Esophagus squamous epithelium (tissue), 4 donors: Measurements from ENCODE around the gene FPR2.

ENCODE experiments used
- POLR2A ChIP-seq, 4 donors: fragments of 450-650 bp; IDR thresholded peaks; one replicate each; pipeline ENCODE4 v1.6.1; 2017; ENCODE audit warnings: antibody characterized with exemption in 4 of 4, mild to moderate bottlenecking in 4 of 4, moderate library complexity in 3 of 4
- TF ChIP-seq, protein P1 (sequence below), 6 experiments: fragments of 450-650 bp in 4 of 6; fragments of 200-600 bp in 2 of 6; sonication (generic) in 2 of 6; IDR thresholded peaks; one replicate each; pipeline ENCODE4 v1.5.1; 2016 to 2019; ENCODE audit warnings: antibody characterized with exemption in 6 of 6, mild to moderate bottlenecking in 4 of 6, moderate library complexity in 4 of 6

DNA sequence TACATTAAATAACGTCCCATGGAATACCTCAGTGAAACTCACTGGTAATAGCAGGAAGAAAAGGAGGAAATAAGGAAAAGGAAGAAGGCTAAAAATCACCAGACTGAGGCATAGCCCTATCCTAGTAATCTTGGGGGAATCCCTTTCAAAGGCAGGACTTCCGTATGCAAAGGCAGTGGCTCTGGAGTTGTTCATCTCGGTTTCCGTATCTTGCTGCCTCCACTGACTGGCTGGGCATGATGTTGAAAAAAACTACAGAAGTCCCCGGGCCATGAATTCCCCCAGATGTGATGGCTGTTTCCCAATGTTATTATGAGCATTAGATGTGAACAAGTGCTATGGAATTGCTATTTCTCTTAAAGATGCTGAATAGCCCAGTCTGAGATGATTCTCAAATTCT, 5.5 kb downstream of the FPR2 start:
- TF ChIP-seq, protein P1, sequence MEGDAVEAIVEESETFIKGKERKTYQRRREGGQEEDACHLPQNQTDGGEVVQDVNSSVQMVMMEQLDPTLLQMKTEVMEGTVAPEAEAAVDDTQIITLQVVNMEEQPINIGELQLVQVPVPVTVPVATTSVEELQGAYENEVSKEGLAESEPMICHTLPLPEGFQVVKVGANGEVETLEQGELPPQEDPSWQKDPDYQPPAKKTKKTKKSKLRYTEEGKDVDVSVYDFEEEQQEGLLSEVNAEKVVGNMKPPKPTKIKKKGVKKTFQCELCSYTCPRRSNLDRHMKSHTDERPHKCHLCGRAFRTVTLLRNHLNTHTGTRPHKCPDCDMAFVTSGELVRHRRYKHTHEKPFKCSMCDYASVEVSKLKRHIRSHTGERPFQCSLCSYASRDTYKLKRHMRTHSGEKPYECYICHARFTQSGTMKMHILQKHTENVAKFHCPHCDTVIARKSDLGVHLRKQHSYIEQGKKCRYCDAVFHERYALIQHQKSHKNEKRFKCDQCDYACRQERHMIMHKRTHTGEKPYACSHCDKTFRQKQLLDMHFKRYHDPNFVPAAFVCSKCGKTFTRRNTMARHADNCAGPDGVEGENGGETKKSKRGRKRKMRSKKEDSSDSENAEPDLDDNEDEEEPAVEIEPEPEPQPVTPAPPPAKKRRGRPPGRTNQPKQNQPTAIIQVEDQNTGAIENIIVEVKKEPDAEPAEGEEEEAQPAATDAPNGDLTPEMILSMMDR (IDR thresholded peaks at IDR 0.05): no peak
- no peak for TF ChIP-seq POLR2A (IDR thresholded peaks at IDR 0.05)
